Mesendoderm (in vitro differentiated cells): ENCODE measurements around the gene AP1B1.

ENCODE experiments used
- DNase-seq: peaks from one replicate; pipeline ENCODE4 v3.0.0; 2013
- H2AK5ac ChIP-seq: 2 replicates; pipeline ENCODE4 v1.6.1; 2013; ENCODE audit warnings: low read length, inconsistent platforms
- H2BK120ac ChIP-seq: 2 replicates; pipeline ENCODE4 v1.6.1; 2013; ENCODE audit warnings: low read depth, mild to moderate bottlenecking, low read length, moderate library complexity, mixed read lengths
- H2BK15ac ChIP-seq: replicated peaks from 2 replicates; pipeline ENCODE4 v1.6.1; 2013; ENCODE audit warnings: low read depth, mild to moderate bottlenecking, moderate library complexity
- H2BK5ac ChIP-seq: 2 replicates; pipeline ENCODE4 v1.6.1; 2013; ENCODE audit warnings: low read length, inconsistent platforms
- H3K18ac ChIP-seq: 2 replicates; pipeline ENCODE4 v1.6.1; 2013; ENCODE audit warnings: mild to moderate bottlenecking, low read length, mixed read lengths
- H3K23ac ChIP-seq: one replicate; pipeline ENCODE4 v1.6.1; 2013; ENCODE audit warnings: low read length
- H3K27ac ChIP-seq: 2 replicates; pipeline ENCODE4 v1.5.1; 2013; ENCODE audit warnings: low read depth, mild to moderate bottlenecking, inconsistent platforms, low read length, moderate library complexity
- H3K27me3 ChIP-seq: 2 replicates; pipeline ENCODE4 v1.6.1; 2013; ENCODE audit warnings: low read length, control low read depth, mild to moderate bottlenecking, inconsistent platforms; ENCODE audit not compliant: insufficient read depth, poor library complexity
- H3K36me3 ChIP-seq: 2 replicates; pipeline ENCODE4 v1.6.1; 2013; ENCODE audit warnings: low read length, inconsistent platforms; ENCODE audit not compliant: control insufficient read depth, insufficient read depth
- H3K4ac ChIP-seq: one replicate; pipeline ENCODE4 v1.6.1; 2013; ENCODE audit warnings: low read depth, mild to moderate bottlenecking, low read length, moderate library complexity
- H3K4me1 ChIP-seq: 2 replicates; pipeline ENCODE4 v1.6.1; 2013; ENCODE audit warnings: low read depth, low read length, inconsistent platforms; ENCODE audit not compliant: control insufficient read depth
- H3K4me2 ChIP-seq: 2 replicates; pipeline ENCODE4 v1.6.1; 2013; ENCODE audit warnings: low read length
- H3K4me3 ChIP-seq: 2 replicates; pipeline ENCODE4 v1.5.1; 2013; ENCODE audit warnings: mild to moderate bottlenecking, low read length
- H3K56ac ChIP-seq: one replicate; pipeline ENCODE4 v1.6.1; 2013; ENCODE audit warnings: low read length
- H3K79me1 ChIP-seq: 2 replicates; pipeline ENCODE4 v1.6.1; 2013; ENCODE audit warnings: low read length, inconsistent platforms
- H3K79me2 ChIP-seq: 2 replicates; pipeline ENCODE4 v1.6.1; 2013; ENCODE audit warnings: mild to moderate bottlenecking, low read length; ENCODE audit not compliant: control insufficient read depth, insufficient read depth
- H3K9ac ChIP-seq: 2 replicates; pipeline ENCODE4 v1.6.1; 2013; ENCODE audit warnings: low read length, inconsistent platforms
- H4K5ac ChIP-seq: one replicate; pipeline ENCODE4 v1.6.1; 2013; ENCODE audit warnings: low read length
- H4K8ac ChIP-seq: one replicate; pipeline ENCODE4 v1.6.1; 2013; ENCODE audit warnings: low read depth, mild to moderate bottlenecking, control low read depth, low read length, moderate library complexity
- WGBS: extraction: QIAGEN DNeasy Blood & Tissue Kit; methylation state at CpG from one replicate; pipeline ENCODE4 v1.1.7; 2013; ENCODE audit warnings: low lambda C conversion rate, missing lambda C conversion rate; ENCODE audit not compliant: insufficient coverage; ENCODE audit errors: extremely low coverage; 5-methylcytosine and 5-hydroxymethylcytosine counted together

Gene AP1B1

DNA sequence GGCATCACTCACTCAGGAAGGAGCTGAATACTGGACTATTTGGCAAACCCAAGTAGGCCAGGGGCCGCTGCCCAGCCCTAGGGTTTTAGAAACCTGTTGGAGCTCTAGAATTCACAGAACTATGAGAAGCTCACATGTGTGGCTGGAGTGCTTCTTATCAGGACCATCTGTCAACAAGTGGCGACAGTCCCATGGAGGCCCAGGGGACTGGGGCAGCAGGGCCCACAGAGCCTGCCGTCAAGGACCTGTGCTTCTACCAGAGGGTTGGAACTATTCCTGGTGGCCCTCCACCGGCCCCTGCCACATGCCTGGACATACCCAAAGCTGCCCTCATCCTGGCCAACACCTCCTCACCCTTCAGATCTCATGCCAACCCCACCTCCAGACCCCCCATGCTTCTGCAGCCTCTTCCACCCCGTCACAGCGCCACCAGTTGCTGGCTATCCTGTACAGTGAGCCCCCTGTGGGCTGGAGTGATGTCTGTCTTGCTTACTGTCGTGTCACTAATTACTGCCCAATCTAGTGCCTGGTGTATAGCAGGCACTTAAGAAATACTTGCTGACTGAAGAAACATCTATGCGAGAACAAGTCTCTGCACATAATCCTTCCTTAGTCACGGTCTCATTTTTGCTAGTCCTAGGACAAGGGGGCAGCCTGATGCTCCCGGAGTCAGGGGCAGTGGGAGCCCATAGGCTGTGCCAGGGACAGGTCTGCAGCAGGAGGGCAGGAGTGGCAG lies 45.6 kb downstream of the AP1B1 start:
- Histone ChIP-seq H4K8ac (no peak overlapping the region), H3K4me1 (no peaks in the 10 kb centered on the region), H3K4me2 (no peak overlapping the region), H3K27me3 (no peaks in the 10 kb centered on the region), H4K5ac (no peak overlapping the region), H3K36me3 (peaks cover 22% of the 10 kb centered on the region), H3K79me2 (no peaks in the 10 kb centered on the region), H2AK5ac (no peak overlapping the region), H2BK5ac (no peak overlapping the region), H3K23ac (no peak overlapping the region), H3K18ac (no peak overlapping the region), H3K27ac (no peak overlapping the region), H3K4me3 (no peak overlapping the region), H2BK15ac (no peak overlapping the region), H2BK120ac (no peak overlapping the region), H3K56ac (no peak overlapping the region), H3K9ac (no peak overlapping the region), H3K4ac (no peak overlapping the region), H3K79me1 (no peaks in the 10 kb centered on the region)
- WGBS, result no CpG with 5 or more reads among the region's 10 CpGs
- DNase-seq, result no peak

GRCh38 chr22:29342177-29342576 lies 46.2 kb downstream of the AP1B1 start:
- H3K4me3 ChIP-seq, result no peak overlapping the region
- no peak overlapping the region for H3K4ac ChIP-seq
- no peak overlapping the region for H3K56ac ChIP-seq
- no peak overlapping the region for H2BK120ac ChIP-seq
- no peak overlapping the region for H3K23ac ChIP-seq
- H3K4me2 ChIP-seq, result no peak overlapping the region
- H3K36me3 ChIP-seq, result peaks cover 20% of the 10 kb centered on the region
- H2BK5ac ChIP-seq, result no peak overlapping the region
- no peak overlapping the region for H4K8ac ChIP-seq
- no peak overlapping the region for H3K18ac ChIP-seq
- no peak overlapping the region for H2AK5ac ChIP-seq
- no peak overlapping the region for H3K9ac ChIP-seq
- no peaks in the 10 kb centered on the region for H3K4me1 ChIP-seq
- H3K79me2 ChIP-seq, result no peaks in the 10 kb centered on the region
- no CpG with 5 or more reads among the region's 6 CpGs for WGBS
- H3K27me3 ChIP-seq, result no peaks in the 10 kb centered on the region
- H4K5ac ChIP-seq, result no peak overlapping the region
- H2BK15ac ChIP-seq, result no peak overlapping the region
- no peaks in the 10 kb centered on the region for H3K79me1 ChIP-seq
- DNase-seq, result no peak
- no peak overlapping the region for H3K27ac ChIP-seq

GRCh38 chr22:29341849-29342127 lies 46.6 kb downstream of the AP1B1 start:
- Histone ChIP-seq H4K5ac (no peak overlapping the region), H3K4me3 (no peak overlapping the region), H3K23ac (no peak overlapping the region), H3K4ac (no peak overlapping the region), H3K56ac (no peak overlapping the region), H3K27me3 (no peaks in the 10 kb centered on the region), H3K36me3 (peaks cover 21% of the 10 kb centered on the region), H4K8ac (no peak overlapping the region), H2AK5ac (no peak overlapping the region), H2BK5ac (no peak overlapping the region), H2BK120ac (no peak overlapping the region), H3K18ac (no peak overlapping the region), H3K79me1 (no peaks in the 10 kb centered on the region), H2BK15ac (no peak overlapping the region), H3K27ac (no peak overlapping the region), H3K4me2 (no peak overlapping the region), H3K79me2 (no peaks in the 10 kb centered on the region), H3K4me1 (no peaks in the 10 kb centered on the region), H3K9ac (no peak overlapping the region)
- WGBS, result no CpG with 5 or more reads among the region's 2 CpGs
- no peak for DNase-seq

- Histone ChIP-seq H3K4me3 (no peak overlapping the region), H3K18ac (no peak overlapping the region), H2BK15ac (no peak overlapping the region), H3K79me2 (no peaks in the 10 kb centered on the region), H3K79me1 (no peaks in the 10 kb centered on the region), H3K27me3 (no peaks in the 10 kb centered on the region), H3K36me3 (peaks cover 18% of the 10 kb centered on the region), H4K5ac (no peak overlapping the region), H2BK5ac (no peak overlapping the region), H3K4me1 (no peaks in the 10 kb centered on the region), H3K27ac (no peak overlapping the region), H3K4me2 (no peak overlapping the region), H3K56ac (no peak overlapping the region), H3K23ac (no peak overlapping the region), H3K4ac (no peak overlapping the region), H2BK120ac (no peak overlapping the region), H4K8ac (no peak overlapping the region), H3K9ac (no peak overlapping the region), H2AK5ac (no peak overlapping the region)
- no CpG with 5 or more reads among the region's 25 CpGs for WGBS
- no peak for DNase-seq
These were observed 47.1 kb downstream of the AP1B1 start for GRCh38 chr22:29341056-29341848.

DNA sequence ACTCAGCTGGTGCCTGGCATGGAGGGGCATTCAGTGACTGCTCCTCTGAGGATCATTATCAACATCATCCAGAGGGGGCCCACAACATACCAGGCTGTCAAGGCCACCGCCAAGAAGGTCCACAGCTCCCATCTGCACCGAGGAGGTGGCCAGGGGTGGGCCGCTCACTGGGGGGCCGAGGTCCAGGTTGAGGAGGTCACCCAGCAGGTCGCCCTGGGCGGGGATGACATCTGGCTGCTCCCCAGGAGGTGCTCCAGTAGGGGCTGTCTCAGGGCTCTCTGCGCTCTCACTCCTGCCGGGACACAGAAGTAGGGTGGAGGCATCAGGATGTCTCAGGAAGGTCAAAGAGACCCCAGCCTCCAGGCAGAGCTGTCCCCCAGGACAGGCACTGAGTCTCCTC lies 47.8 kb downstream of the AP1B1 start:
- Histone ChIP-seq H3K27ac (no peak overlapping the region), H2BK120ac (no peak overlapping the region), H4K8ac (no peak overlapping the region), H3K79me1 (no peaks in the 10 kb centered on the region), H2AK5ac (no peak overlapping the region), H3K4me3 (no peak overlapping the region), H2BK15ac (no peak overlapping the region), H3K4me2 (no peak overlapping the region), H3K36me3 (peaks cover 17% of the 10 kb centered on the region), H3K4ac (no peak overlapping the region), H3K79me2 (no peaks in the 10 kb centered on the region), H3K56ac (no peak overlapping the region), H3K9ac (no peak overlapping the region), H3K23ac (no peak overlapping the region), H2BK5ac (no peak overlapping the region), H3K4me1 (no peaks in the 10 kb centered on the region), H3K18ac (no peak overlapping the region), H3K27me3 (no peaks in the 10 kb centered on the region), H4K5ac (no peak overlapping the region)
- DNase-seq, result no peak
- no CpG with 5 or more reads among the region's 8 CpGs for WGBS
